Body of pancreas (tissue), 4 donors: Measurements from ENCODE around the gene ZNF816. TPM values are rescaled to one million over a fixed set of nuclear protein-coding genes. Genes with fewer than 3 reads are reported as not detected.
"Not testable (repeated sequence)": the region's sequence is repeated elsewhere in the genome, so short reads cannot be mapped to it uniquely, and the experiment has no call there.

Experiments
- ATAC-seq: fragments of 150-250 bp; one replicate; pipeline ENCODE4 v1.9.1; 2016
- DNase-seq, 4 donors: peaks; one replicate each; pipeline ENCODE4 v3.0.0-alpha.2; 2019
- H3K27ac ChIP-seq, 4 donors: fragments of 200-600 bp; sonication (generic); 1 replicate in 3 of 4; 2 replicates in 1 of 4; pipeline versions ENCODE4 v1.5.1 to v1.6.1; 2016 to 2019; ENCODE audit warnings: mild to moderate bottlenecking in 1 of 4, mixed read lengths in 1 of 4, moderate library complexity in 1 of 4
- H3K27me3 ChIP-seq, 2 donors: fragments of 200-600 bp; sonication (generic); one replicate each; pipeline ENCODE4 v1.6.0; 2016; ENCODE audit warnings: mild to moderate bottlenecking in 1 of 2
- H3K36me3 ChIP-seq, 2 donors: fragments of 200-600 bp; sonication (generic); replicated peaks in 1 of 2; 2 replicates each; pipeline ENCODE4 v1.5.1; 2016; ENCODE audit warnings: low read depth in 2 of 2; ENCODE audit not compliant: insufficient read depth in 1 of 2
- H3K4me1 ChIP-seq: fragments of 200-600 bp; sonication (generic); one replicate; pipeline ENCODE4 v1.6.0; 2016
- H3K4me3 ChIP-seq, 2 donors: fragments of 200-600 bp; sonication (generic); 1 replicate in 1 of 2; 2 replicates in 1 of 2; pipeline ENCODE4 v1.5.1; 2016 to 2019
- H3K9me3 ChIP-seq, 3 donors: fragments of 200-600 bp; sonication (generic); 1 replicate in 2 of 3; 2 replicates in 1 of 3; pipeline ENCODE4 v1.5.1; 2016
- CTCF ChIP-seq, 7 experiments: fragments of 450-650 bp in 4 of 7; fragments of 200-600 bp in 3 of 7; sonication (generic) in 3 of 7; IDR thresholded peaks; one replicate each; pipeline ENCODE4 v1.5.1; 2016 to 2019; ENCODE audit warnings: antibody characterized with exemption in 7 of 7
- POLR2A ChIP-seq, 3 donors: fragments of 450-650 bp; IDR thresholded peaks; one replicate each; pipeline ENCODE4 v1.6.1; 2016; ENCODE audit warnings: antibody characterized with exemption in 3 of 3, mild to moderate bottlenecking in 2 of 3
- WGBS, 2 donors: methylation state at CpG; one replicate each; pipeline ENCODE4 v1.1.5; 2017; 5-methylcytosine and 5-hydroxymethylcytosine counted together
- intact Hi-C: fragments of 100-400 bp; cut with DNase I; formaldehyde crosslinking; loops from one replicate; pipeline ENCODE4 v1.15.1; 2023
- total RNA-seq, 2 donors: library from RNA; depleted of rRNA; stranded (reverse); fragments of >200 nt; gene quantifications; one replicate each; pipeline ENCODE4 v1.1.0, GENCODE V29; 2016

ZNF816 gene
- total RNA-seq, 2 donors from 2014 or later = 4.9 to 7.5 TPM

- ATAC-seq = no peak
- intact Hi-C loops = no loop called here
- 90 to 100% methylated on average over 2 of the region's 2 CpGs for WGBS, 2 donors
- no peak overlapping the region for H3K27ac ChIP-seq
- H3K9me3 ChIP-seq = no peaks in the 10 kb centered on the region
- H3K4me1 ChIP-seq = peaks cover 14% of the 10 kb centered on the region
- no peaks in the 10 kb centered on the region for H3K27me3 ChIP-seq
- no peak for DNase-seq
- H3K36me3 ChIP-seq = no peaks in the 10 kb centered on the region
- H3K4me3 ChIP-seq = no peak overlapping the region
- no peak for TF ChIP-seq CTCF (IDR thresholded peaks at IDR 0.05)
- no peak for TF ChIP-seq POLR2A (IDR thresholded peaks at IDR 0.05)
Observed at GRCh38 chr19:52991484-52991883, 28.8 kb upstream of the ZNF816 start.

DNA sequence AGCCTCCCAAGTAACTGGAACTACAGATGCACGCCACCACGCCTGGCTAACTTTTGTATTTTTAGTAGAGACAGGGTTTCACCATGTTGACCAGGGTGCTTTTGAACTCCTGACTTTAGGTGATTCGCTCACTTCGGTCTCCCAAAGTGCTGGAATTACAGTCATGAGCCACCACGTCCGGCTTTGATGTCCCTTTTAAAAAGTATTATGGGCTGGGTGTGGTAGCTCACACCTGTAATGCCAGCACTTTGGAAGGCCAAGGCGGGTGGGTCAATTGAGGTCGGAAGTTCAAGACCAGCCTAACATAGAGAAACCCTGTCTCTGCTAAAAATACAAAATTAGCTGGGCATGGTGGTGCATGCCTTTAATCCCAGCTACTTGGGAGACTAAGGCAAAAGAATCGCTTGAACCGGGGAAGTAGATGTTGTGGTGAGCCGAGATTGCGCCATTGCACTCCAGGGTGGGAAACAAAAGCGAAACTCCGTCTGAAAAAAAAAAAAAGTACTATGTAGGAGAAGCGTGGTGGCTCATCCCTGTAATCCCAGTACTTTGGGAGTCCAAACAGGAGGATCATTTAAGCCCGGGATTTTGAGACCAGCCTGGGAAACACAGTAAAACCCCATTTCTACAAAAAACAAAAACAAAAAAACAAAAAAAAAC is 28.2 kb upstream of the ZNF816 start:
- Histone ChIP-seq H3K4me1 (peaks cover 14% of the 10 kb centered on the region), H3K4me3 (no peak overlapping the region), H3K9me3 (no peaks in the 10 kb centered on the region), H3K27me3 (no peaks in the 10 kb centered on the region), H3K27ac (no peak overlapping the region), H3K36me3 (no peaks in the 10 kb centered on the region)
- 87% methylated on average over 16 of the region's 16 CpGs for WGBS, 2 donors
- DNase-seq (no peak), ATAC-seq (no peak)
- intact Hi-C loops = no loop called here
- TF ChIP-seq CTCF (IDR thresholded peaks at IDR 0.05) = no peak

DNA sequence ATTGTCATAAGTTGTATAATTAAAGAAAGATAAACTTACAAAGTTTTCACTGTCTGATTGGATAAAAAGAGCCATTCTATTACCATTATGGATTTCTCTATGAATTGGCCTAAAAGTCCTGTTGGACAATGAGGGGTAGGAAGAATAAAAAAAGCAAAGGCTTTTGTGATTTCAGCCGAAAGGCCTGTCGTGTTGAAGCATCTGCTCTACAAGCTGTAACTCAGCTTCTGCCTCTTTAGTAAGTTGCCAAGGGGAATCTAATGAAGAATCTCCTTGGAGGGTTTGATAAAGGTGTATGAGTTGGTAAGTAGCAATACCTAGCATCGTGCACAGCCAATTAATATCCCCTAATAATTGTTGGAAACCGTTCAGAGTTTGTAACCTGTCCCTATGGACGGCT is 25.8 kb upstream of the ZNF816 start:
- ATAC-seq (no peak), DNase-seq (no peak)
- intact Hi-C loops = no loop called here
- H3K36me3 ChIP-seq = no peaks in the 10 kb centered on the region
- peaks cover 14% of the 10 kb centered on the region for H3K4me1 ChIP-seq
- TF ChIP-seq CTCF (IDR thresholded peaks at IDR 0.05) = no peak
- TF ChIP-seq POLR2A (IDR thresholded peaks at IDR 0.05) = no peak
- no peak overlapping the region for H3K27ac ChIP-seq
- no peaks in the 10 kb centered on the region for H3K27me3 ChIP-seq
- H3K9me3 ChIP-seq = peaks cover 0 to 13% (median 0%) of the 10 kb centered on the region in 3 donors
- H3K4me3 ChIP-seq = no peak overlapping the region
- 80 to 83% methylated on average over 5 of the region's 5 CpGs for WGBS, 2 donors

GRCh38 chr19:52987221-52987620 is 24.5 kb upstream of the ZNF816 start:
- peaks cover 5% of the 10 kb centered on the region for H3K4me1 ChIP-seq
- no peak for ATAC-seq
- 78 to 87% methylated on average over 4 of the region's 4 CpGs for WGBS, 2 donors
- intact Hi-C loops = no loop called here
- TF ChIP-seq POLR2A (IDR thresholded peaks at IDR 0.05) = no peak
- TF ChIP-seq CTCF (IDR thresholded peaks at IDR 0.05) = no peak
- no peak overlapping the region for H3K4me3 ChIP-seq
- no peak overlapping the region for H3K27ac ChIP-seq
- no peaks in the 10 kb centered on the region for H3K27me3 ChIP-seq
- H3K36me3 ChIP-seq = no peaks in the 10 kb centered on the region
- DNase-seq = no peak
- H3K9me3 ChIP-seq = peaks cover 0 to 13% (median 0%) of the 10 kb centered on the region in 3 donors

DNA sequence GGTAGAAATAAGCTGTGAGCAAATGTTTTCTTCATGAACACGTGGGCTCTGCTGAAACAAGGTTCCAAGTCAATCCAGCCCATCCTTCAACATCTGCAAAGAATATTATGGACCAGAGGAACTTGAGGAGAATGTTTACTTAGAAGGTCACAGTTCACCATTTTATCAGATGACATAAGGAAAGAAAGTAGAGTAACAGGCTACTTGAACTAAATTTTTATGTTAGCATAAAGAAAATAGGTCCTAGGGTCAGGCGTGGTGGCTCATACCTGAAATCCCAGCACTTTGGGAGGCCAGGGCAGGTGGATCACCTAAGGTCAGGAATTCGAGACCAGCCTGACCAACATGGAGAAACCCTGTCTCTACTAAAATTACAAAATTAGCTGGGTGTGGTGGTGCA is 20.5 kb upstream of the ZNF816 start:
- ATAC-seq, H3K27ac ChIP-seq, H3K4me3 ChIP-seq, DNase-seq, H3K4me1 ChIP-seq, H3K36me3 ChIP-seq, intact Hi-C loops, H3K27me3 ChIP-seq: not testable (repeated sequence)
- peaks cover 0 to 13% (median 0%) of the 10 kb centered on the region in 3 donors for H3K9me3 ChIP-seq
- 72 to 82% methylated on average over 3 of the region's 3 CpGs for WGBS, 2 donors
